AG08395 (cell line): Measurements from ENCODE around the gene BASP1.

Experiments
- DNase-seq: peaks from one replicate; pipeline ENCODE4 v3.0.0; 2012; ENCODE audit warnings: mixed read lengths, low spot score

The BASP1 gene, protein sequence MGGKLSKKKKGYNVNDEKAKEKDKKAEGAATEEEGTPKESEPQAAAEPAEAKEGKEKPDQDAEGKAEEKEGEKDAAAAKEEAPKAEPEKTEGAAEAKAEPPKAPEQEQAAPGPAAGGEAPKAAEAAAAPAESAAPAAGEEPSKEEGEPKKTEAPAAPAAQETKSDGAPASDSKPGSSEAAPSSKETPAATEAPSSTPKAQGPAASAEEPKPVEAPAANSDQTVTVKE

GRCh38 chr5:17217493-17218352 is at the start of gene BASP1:
Gene BASP1 (plus strand): TSS chr5:17217631. CDS start chr5:17275217, 57,586 bp downstream.
- DNase-seq: peak; percentile 81

GRCh38 chr5:17169507-17169906 is 47.9 kb upstream of the BASP1 start:
- DNase-seq: peak; percentile 53

- no peak for DNase-seq
These were observed 44.6 kb upstream of the BASP1 start for GRCh38 chr5:17172791-17173190.

GRCh38 chr5:17174965-17175364 is 42.5 kb upstream of the BASP1 start:
- DNase-seq: no peak

GRCh38 chr5:17177501-17178372 is 39.7 kb upstream of the BASP1 start:
- DNase-seq: no peak

- no peak for DNase-seq
These were observed 39.1 kb upstream of the BASP1 start for GRCh38 chr5:17178373-17178675.

DNA sequence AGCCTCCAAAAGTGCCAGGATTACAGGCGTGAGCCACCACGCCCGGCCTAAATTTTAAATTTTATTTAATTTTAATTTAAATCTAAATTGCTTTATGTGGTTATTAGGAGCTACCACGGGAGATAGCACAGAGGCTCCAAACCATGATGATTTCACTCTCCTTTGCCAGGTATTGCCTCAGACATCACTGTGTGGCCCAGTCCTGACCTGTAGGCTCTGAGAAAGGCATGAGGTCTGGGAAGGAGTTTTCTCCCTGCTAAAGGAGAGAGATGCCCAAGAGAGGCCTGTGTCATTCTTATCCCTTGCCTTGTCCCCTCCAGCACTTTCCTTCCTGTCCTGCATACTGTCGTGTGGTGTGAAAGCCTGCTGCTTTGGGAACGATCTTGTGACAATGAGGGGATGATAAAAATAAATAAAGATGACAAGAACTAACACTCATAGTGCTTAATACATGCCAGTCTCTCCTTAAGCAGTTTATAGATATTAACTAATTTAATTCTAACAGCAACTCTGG is 37.0 kb upstream of the BASP1 start:
- no peak for DNase-seq

- peak; percentile 68 for DNase-seq
These were observed 36.3 kb upstream of the BASP1 start for GRCh38 chr5:17180864-17181723.

DNA sequence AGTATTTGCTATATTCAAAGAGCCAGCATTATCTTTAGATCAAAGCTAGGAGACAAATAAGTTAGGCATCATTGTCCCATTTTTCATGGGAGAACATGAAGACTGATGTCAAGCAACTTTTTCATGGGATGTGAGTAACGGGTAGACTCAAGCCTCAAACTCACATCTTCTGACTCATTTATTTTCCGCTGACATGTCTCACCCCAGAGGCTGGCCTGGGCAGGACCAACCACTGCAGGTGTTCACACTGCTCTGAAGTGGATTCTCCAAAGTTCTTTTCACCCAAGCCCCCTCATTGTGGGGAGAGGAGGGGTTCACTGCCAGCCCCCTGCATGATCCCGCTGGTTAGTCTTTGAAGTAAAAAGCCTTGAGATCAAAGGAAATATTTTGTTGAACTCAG is 34.9 kb upstream of the BASP1 start:
- no peak for DNase-seq

GRCh38 chr5:17182981-17183380 is 34.5 kb upstream of the BASP1 start:
- DNase-seq: no peak

- DNase-seq: no peak
These were observed 33.6 kb upstream of the BASP1 start for GRCh38 chr5:17183831-17184230.

DNA sequence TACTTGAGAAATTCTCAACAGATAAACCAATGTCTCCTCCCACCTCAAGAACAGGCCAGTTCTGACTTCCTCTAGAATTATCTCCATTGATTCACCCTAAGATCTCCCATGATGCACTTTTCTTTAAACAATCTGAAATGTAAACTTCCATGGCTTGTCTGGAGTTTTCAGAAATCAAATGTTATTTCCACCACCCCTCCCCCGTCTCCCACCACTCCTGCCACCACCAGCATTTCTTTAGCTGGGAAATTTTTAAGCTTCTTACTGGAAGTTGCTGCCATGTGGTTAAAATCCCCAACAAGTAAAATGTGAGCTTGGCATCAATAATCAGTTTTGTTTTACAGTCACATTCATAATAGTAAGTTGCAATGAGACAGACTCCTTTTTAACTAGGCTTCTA is 32.8 kb upstream of the BASP1 start:
- DNase-seq: no peak

- no peak for DNase-seq
These were observed 32.1 kb upstream of the BASP1 start for GRCh38 chr5:17185349-17185748.

- peak; percentile 85 for DNase-seq
These were observed 31.7 kb upstream of the BASP1 start for GRCh38 chr5:17185773-17186172.

DNA sequence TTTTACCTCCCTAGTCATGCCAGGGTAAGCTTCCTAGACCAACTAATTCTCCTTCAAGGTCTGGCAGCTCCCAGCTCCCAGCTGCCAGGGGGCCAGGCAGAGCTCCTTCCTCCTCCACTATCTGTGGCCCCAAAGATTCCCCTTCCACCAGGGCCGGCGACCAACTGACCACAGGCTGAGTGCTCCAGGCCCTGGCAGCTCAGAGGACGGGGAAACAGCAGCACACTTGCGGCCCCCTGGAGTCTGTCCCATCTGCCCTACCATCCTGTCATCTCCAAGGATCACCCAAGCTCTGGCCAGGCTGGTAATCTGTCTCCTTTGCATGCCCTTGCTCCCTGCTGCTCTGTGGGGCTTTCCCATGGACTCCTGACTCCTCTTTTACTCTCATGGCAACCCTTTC is 31.2 kb upstream of the BASP1 start:
- peak; percentile 12 for DNase-seq

DNA sequence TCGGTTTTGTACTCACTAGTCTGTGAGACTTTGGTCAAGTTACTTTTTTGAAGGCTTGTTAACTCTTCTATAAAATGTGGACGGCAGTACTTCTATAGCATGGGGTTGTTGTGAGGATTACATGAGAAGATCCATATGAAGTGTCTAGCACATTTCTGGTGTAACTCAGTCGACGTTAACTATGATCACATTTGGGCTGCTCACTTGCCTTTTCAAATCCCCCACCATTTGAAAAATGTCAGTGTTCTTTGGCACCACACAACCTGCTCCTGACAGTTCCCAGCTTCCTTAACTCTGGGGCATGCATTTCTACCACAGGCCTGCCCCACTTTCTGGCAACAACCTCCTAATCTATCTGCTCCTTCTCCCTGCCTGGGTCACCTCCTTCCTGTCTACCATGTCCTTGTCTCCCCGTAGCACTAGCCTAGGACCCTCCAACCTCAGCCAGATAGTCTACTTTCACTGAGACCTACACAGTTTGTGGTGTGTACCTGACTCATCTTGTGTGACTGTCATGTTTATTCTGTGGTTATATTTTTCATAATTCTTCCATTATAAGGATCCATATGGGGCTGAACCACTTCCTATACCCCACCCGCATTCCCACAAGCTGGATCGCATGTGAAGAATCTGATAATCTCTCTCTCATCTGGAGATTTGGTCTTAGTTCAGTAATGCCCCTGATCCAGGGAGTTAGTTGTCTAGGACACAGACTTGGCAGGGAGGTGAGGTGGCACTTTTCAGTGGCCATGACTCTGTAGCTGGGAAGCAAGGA is 30.2 kb upstream of the BASP1 start:
- peak; percentile 31 for DNase-seq

DNA sequence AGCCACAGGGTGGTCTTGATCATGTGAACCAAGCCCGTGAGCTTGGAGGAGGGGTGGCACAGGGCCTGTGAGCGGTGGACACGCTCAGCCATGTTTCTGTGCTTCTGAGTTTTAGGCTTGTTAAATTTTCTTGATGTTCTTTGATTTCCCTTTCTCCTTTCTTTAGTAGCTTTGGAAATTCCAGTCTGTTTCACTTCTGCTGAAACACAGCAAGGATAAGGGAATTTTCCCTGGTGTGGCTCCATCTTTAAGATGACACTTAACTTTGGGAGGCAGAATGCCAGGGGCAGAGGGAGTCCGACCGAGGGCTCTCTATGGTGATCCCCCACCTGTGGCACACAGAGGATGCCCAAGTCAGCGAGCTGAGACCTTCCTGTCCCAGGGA is 29.7 kb upstream of the BASP1 start:
- DNase-seq: no peak

- peak; percentile 59 for DNase-seq
These were observed 27.9 kb upstream of the BASP1 start for GRCh38 chr5:17189381-17190036.

GRCh38 chr5:17190242-17190778 is 27.1 kb upstream of the BASP1 start:
- peak; percentile 57 for DNase-seq
